GM18526 (cell line): ENCODE results near the gene CCDC138.

Experiments
- POLR2A ChIP-seq: IDR thresholded peaks from 3 replicates; pipeline ENCODE4 v1.6.1; 2011; ENCODE audit not compliant: insufficient read length; ENCODE audit errors: extremely low read depth

The CCDC138 gene

GRCh38 chr2:108918941-108919341 is 132.4 kb downstream of the CCDC138 start:
- no peak for TF ChIP-seq POLR2A

- TF ChIP-seq POLR2A = no peak
These were observed 133.2 kb downstream of the CCDC138 start for GRCh38 chr2:108919571-108920373.

- TF ChIP-seq POLR2A = no peak
These were observed 134.1 kb downstream of the CCDC138 start for GRCh38 chr2:108920686-108921085.

- TF ChIP-seq POLR2A = no peak
These were observed 134.8 kb downstream of the CCDC138 start for GRCh38 chr2:108921096-108922030.

- no peak for TF ChIP-seq POLR2A
These were observed 135.8 kb downstream of the CCDC138 start for GRCh38 chr2:108922141-108922915.

- no peak for TF ChIP-seq POLR2A
These were observed 136.6 kb downstream of the CCDC138 start for GRCh38 chr2:108923019-108923700.

- no peak for TF ChIP-seq POLR2A
These were observed 137.4 kb downstream of the CCDC138 start for GRCh38 chr2:108923736-108924579.

- TF ChIP-seq POLR2A = no peak
These were observed 138.1 kb downstream of the CCDC138 start for GRCh38 chr2:108924580-108925251.

GRCh38 chr2:108925286-108925685 is 138.7 kb downstream of the CCDC138 start:
- no peak for TF ChIP-seq POLR2A

GRCh38 chr2:108925735-108926134 is 139.2 kb downstream of the CCDC138 start:
- no peak for TF ChIP-seq POLR2A
